ENCODE results near the gene MYBPH. TPM values are rescaled to one million over a fixed set of nuclear protein-coding genes. Genes with fewer than 3 reads are reported as not detected.

MYBPH gene
- total and polyA plus RNA-seq, 2 donors (not counting 1 experiment from before 2014, with no cell fraction given) = not detected

- ChIA-PET POLR2A (no interaction called here), CTCF (interaction anchor here (0.6 to 9.5 kb wide), 17 partner anchors 9 to 291 kb away, joined by 3 to 135 read pairs (median 4); no protein-coding TSS in a partner anchor)
- TF ChIP-seq CTCF (IDR thresholded peaks at IDR 0.05) (peak; percentile 91), EZH2 (IDR thresholded peaks at IDR 0.05; ENCODE audit: borderline replicate concordance, insufficient read depth, low read depth, low read length, poor library complexity, severe bottlenecking) (no peak)
- Mint-ChIP-seq H3K27me3 (peaks cover 9% of the 10 kb centered on the region), H3K4me1 (no peaks in the 10 kb centered on the region), H3K4me3 (no peak overlapping the region), H3K27ac (no peak overlapping the region), H3K9me3 (ENCODE audit: insufficient read depth) (no peaks in the 10 kb centered on the region)
- Histone ChIP-seq H4K20me1 (ENCODE audit: control insufficient read depth, insufficient read depth, low read length, poor library complexity, severe bottlenecking) (no peaks in the 10 kb centered on the region), H3K27ac (ENCODE audit: low read length in 2 of 2) (no peak overlapping the region), H3K4me3 (ENCODE audit: control extremely low read depth in 1 of 5, extremely low read depth in 1 of 5, insufficient read depth in 1 of 5, low read depth in 2 of 5, low read length in 4 of 5) (no peak overlapping the region), H3K79me2 (ENCODE audit: control insufficient read depth, insufficient read depth, low read length) (no peaks in the 10 kb centered on the region), H3K36me3 (replicated peaks in 1 of 2; ENCODE audit: control extremely low read depth in 1 of 2, control insufficient read depth in 1 of 2, extremely low read depth in 1 of 2, insufficient read depth in 2 of 2, low read length in 1 of 2) (no peaks in the 10 kb centered on the region), H3K4me2 (replicated peaks; ENCODE audit: low read depth, low read length, poor library complexity, severe bottlenecking) (no peak overlapping the region), H3K9ac (ENCODE audit: low read length) (no peak overlapping the region), H2AFZ (ENCODE audit: insufficient read depth, low read depth, low read length, poor library complexity, severe bottlenecking) (peak overlapping the region; percentile 18), H3K9me3 (ENCODE audit: control extremely low read depth in 1 of 3, control insufficient read depth in 2 of 3, insufficient read depth in 1 of 3, low read length in 2 of 3) (no peaks in the 10 kb centered on the region), H3K27me3 (replicated peaks in 1 of 4; ENCODE audit: control extremely low read depth in 1 of 4, control insufficient read depth in 3 of 4, insufficient read depth in 4 of 4, low read length in 3 of 4) (peaks cover 0 to 20% (median 0%) of the 10 kb centered on the region in 4 experiments), H3K4me1 (ENCODE audit: control insufficient read depth in 2 of 2, insufficient read depth in 2 of 2, low read length in 2 of 2) (no peaks in the 10 kb centered on the region)
- intact Hi-C loops (cut with micrococcal nuclease) = loop anchor here (5.0 kb wide), 1 partner anchor 99 kb away; no protein-coding TSS in a partner anchor
- DNase-seq (peak; percentile 75), ATAC-seq (ENCODE audit: low read depth) (peak; percentile 36)
- 39% methylated on average over 19 of the region's 19 CpGs for WGBS (ENCODE audit: insufficient coverage)
Measured at GRCh38 chr1:203216274-203217138, 40.9 kb upstream of the MYBPH start.

DNA sequence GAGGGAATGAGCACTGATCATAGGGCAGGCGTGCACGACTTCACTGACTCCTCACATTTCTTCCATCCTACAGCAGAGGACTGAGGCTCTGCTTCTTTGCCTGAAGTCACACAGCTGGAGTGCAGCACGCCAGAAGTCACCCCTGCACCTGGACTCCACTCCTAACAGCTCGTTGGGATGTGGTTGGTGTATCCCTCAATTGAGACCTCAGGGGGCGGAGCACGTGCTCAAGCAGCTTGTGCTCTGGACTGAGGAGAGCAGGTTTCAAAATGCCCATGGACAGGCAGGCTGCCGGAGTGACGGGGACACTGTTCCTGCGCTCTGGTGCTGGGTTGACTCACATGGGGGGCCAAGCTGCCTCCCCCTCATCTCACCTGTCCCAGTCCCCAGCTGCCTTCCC is 39.9 kb upstream of the MYBPH start:
- Histone ChIP-seq H3K27ac (ENCODE audit: low read length in 2 of 2) (no peak overlapping the region), H2AFZ (ENCODE audit: insufficient read depth, low read depth, low read length, poor library complexity, severe bottlenecking) (no peak overlapping the region), H3K9ac (ENCODE audit: low read length) (no peak overlapping the region), H3K79me2 (ENCODE audit: control insufficient read depth, insufficient read depth, low read length) (no peaks in the 10 kb centered on the region), H4K20me1 (ENCODE audit: control insufficient read depth, insufficient read depth, low read length, poor library complexity, severe bottlenecking) (no peaks in the 10 kb centered on the region), H3K36me3 (replicated peaks in 1 of 2; ENCODE audit: control extremely low read depth in 1 of 2, control insufficient read depth in 1 of 2, extremely low read depth in 1 of 2, insufficient read depth in 2 of 2, low read length in 1 of 2) (no peaks in the 10 kb centered on the region), H3K4me3 (ENCODE audit: control extremely low read depth in 1 of 5, extremely low read depth in 1 of 5, insufficient read depth in 1 of 5, low read depth in 2 of 5, low read length in 4 of 5) (no peak overlapping the region), H3K27me3 (replicated peaks in 1 of 4; ENCODE audit: control extremely low read depth in 1 of 4, control insufficient read depth in 3 of 4, insufficient read depth in 4 of 4, low read length in 3 of 4) (peaks cover 0 to 20% (median 0%) of the 10 kb centered on the region in 4 experiments), H3K4me2 (replicated peaks; ENCODE audit: low read depth, low read length, poor library complexity, severe bottlenecking) (no peak overlapping the region), H3K4me1 (ENCODE audit: control insufficient read depth in 2 of 2, insufficient read depth in 2 of 2, low read length in 2 of 2) (no peaks in the 10 kb centered on the region), H3K9me3 (ENCODE audit: control extremely low read depth in 1 of 3, control insufficient read depth in 2 of 3, insufficient read depth in 1 of 3, low read length in 2 of 3) (no peaks in the 10 kb centered on the region)
- POLR2A ChIA-PET = no interaction called here
- 67% methylated on average over 6 of the region's 9 CpGs for WGBS (ENCODE audit: insufficient coverage)
- no peak for ATAC-seq (ENCODE audit: low read depth)
- Mint-ChIP-seq H3K4me1 (no peaks in the 10 kb centered on the region), H3K27me3 (peaks cover 9% of the 10 kb centered on the region), H3K9me3 (ENCODE audit: insufficient read depth) (no peaks in the 10 kb centered on the region), H3K4me3 (no peak overlapping the region), H3K27ac (no peak overlapping the region)
- no peak for DNase-seq
- TF ChIP-seq CTCF (IDR thresholded peaks at IDR 0.05) (no peak), EZH2 (IDR thresholded peaks at IDR 0.05; ENCODE audit: borderline replicate concordance, insufficient read depth, low read depth, low read length, poor library complexity, severe bottlenecking) (no peak)
- CTCF ChIA-PET = interaction anchor here (0.6 to 9.5 kb wide), 19 partner anchors 9 to 874 kb away, joined by 3 to 135 read pairs (median 4); no protein-coding TSS in a partner anchor
- intact Hi-C loops (cut with micrococcal nuclease) = loop anchor here (5.0 kb wide), 1 partner anchor 98 kb away; no protein-coding TSS in a partner anchor

Data from B cell (primary cell).